ENCODE data around the gene CNN1. TPM values are rescaled to one million over a fixed set of nuclear protein-coding genes. Genes with fewer than 3 reads are reported as not detected.

Gene CNN1
- total and polyA plus RNA-seq, 2 of the 13 experiments (the other 11 are each of a cell fraction or from before 2014, with no cell fraction given), result 0.70 to 1.1 TPM

GRCh38 chr19:11535792-11536595 lies 2.7 kb upstream of the CNN1 start (continued):
- TF ChIP-seq ZZZ3 (CRISPR knock-in tag; IDR thresholded peaks at IDR 0.05; ENCODE audit: borderline replicate concordance) (no peak), ZNF235 (CRISPR knock-in tag; IDR thresholded peaks at IDR 0.05; ENCODE audit: borderline replicate concordance) (no peak), SP5 (CRISPR knock-in tag; IDR thresholded peaks at IDR 0.05; ENCODE audit: borderline replicate concordance, low read depth) (peak; percentile 59; the same call in 1 of the 2 replicates), SALL1 (CRISPR knock-in tag; IDR thresholded peaks at IDR 0.05) (peak; percentile 41), RFXAP (CRISPR knock-in tag; IDR thresholded peaks at IDR 0.05; ENCODE audit: borderline replicate concordance) (no peak; the same call in 1 of the 2 replicates), ZNF142 (CRISPR knock-in tag; IDR thresholded peaks at IDR 0.05) (no peak), ARID5B (CRISPR knock-in tag; IDR thresholded peaks at IDR 0.05) (peak; percentile 26; the same call in 1 of the 2 replicates), ZNF124 (CRISPR knock-in tag; IDR thresholded peaks at IDR 0.05) (0 out of 2 replicates have a peak, but pooled peaks have one; percentile 43), KLF9 (CRISPR knock-in tag; IDR thresholded peaks at IDR 0.05; ENCODE audit: low read depth) (no peak), ZNF512B (CRISPR knock-in tag; IDR thresholded peaks at IDR 0.05; ENCODE audit: borderline replicate concordance) (no peak), THAP11 (CRISPR knock-in tag; IDR thresholded peaks at IDR 0.05) (peak; percentile 71), MAX (IDR thresholded peaks at IDR 0.05) (peak; percentile 13; the same call in 1 of the 2 replicates), ZNF431 (CRISPR knock-in tag; IDR thresholded peaks at IDR 0.05; ENCODE audit: borderline replicate concordance, low read depth) (0 out of 2 replicates have a peak, but pooled peaks have one; percentile 56), ZNF143 (CRISPR knock-in tag; IDR thresholded peaks at IDR 0.05) (no peak), DR1 (CRISPR knock-in tag; IDR thresholded peaks at IDR 0.05) (0 out of 2 replicates have a peak, but pooled peaks have one; percentile 47), TEAD3 (CRISPR knock-in tag; optimal IDR thresholded peaks at IDR 0.05; ENCODE audit: borderline replicate concordance) (peak; percentile 64)

Data from HepG2 (cell line).